Suppressor macrophage treated with lipopolysaccharide for 1 hour (primary cell): Measurements from ENCODE around the gene PTPN7.

ENCODE experiments used
- DNase-seq, 3 donors: peaks; one replicate each; pipeline ENCODE4 v3.0.0-alpha.2; 2020 to 2022

The PTPN7 gene

GRCh38 chr1:202101184-202101583 lies 59.2 kb downstream of the PTPN7 start:
- DNase-seq, result no peak
